ENCODE data around the gene EEF1AKMT1. TPM values are rescaled to one million over a fixed set of nuclear protein-coding genes. Genes with fewer than 3 reads are reported as not detected.

EEF1AKMT1 gene
- total and polyA plus RNA-seq, 2 experiments from 2014 or later = 3.2 to 7.6 TPM

DNA sequence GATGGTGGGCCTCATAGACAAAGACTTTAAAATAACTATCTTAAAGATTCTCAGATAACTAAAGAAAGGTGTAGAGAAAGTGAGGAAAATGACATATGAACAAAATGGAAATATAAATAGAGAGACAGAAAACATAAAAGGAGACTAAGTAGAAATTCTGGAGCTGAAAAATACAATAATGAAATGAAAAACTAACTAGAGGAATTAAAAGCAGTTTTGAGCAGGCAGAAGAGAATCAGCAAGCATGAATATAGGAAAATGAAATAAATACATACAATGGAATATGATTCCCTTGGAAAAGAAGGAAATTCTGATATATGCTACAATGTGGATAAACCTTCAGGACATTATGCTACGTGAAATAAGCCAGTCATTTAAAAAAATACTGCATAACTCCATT lies 3.9 kb downstream of the EEF1AKMT1 start:
- no peak overlapping the region for H3K4me3 ChIP-seq
- peaks cover 8% of the 10 kb centered on the region for H3K27me3 Mint-ChIP-seq (ENCODE audit: insufficient read depth, low read depth, poor library complexity)
- H3K9me3 Mint-ChIP-seq = peaks cover 17% of the 10 kb centered on the region; the same call in 2 of the 3 replicates
- H3K9me2 ChIP-seq (ENCODE audit: insufficient read depth) = no peaks in the 10 kb centered on the region
- no peaks in the 10 kb centered on the region for H3K27me3 ChIP-seq (ENCODE audit: insufficient read depth)
- H3K4me1 Mint-ChIP-seq = peaks cover 9% of the 10 kb centered on the region; the same call in 2 of the 3 replicates
- no peaks in the 10 kb centered on the region for H3K36me3 ChIP-seq (ENCODE audit: insufficient read depth)
- H3K79me2 ChIP-seq (replicated peaks; ENCODE audit: insufficient read depth) = no peaks in the 10 kb centered on the region
- no peaks in the 10 kb centered on the region; the same call in 1 of the 2 replicates for H3K4me1 ChIP-seq (ENCODE audit: insufficient read depth)
- TF ChIP-seq CREB1 (CRISPR knock-in tag; IDR thresholded peaks at IDR 0.05; ENCODE audit: low read depth) (no peak), STAT1 (IDR thresholded peaks at IDR 0.05; ENCODE audit: unreplicated experiment) (no peak), ZNF331 (CRISPR knock-in tag; IDR thresholded peaks at IDR 0.05; ENCODE audit: low read depth) (no peak), EZH2 (IDR thresholded peaks at IDR 0.05; ENCODE audit: low read depth, unreplicated experiment) (no peak), ZNF462 (CRISPR knock-in tag; IDR thresholded peaks at IDR 0.05) (no peak), REST (IDR thresholded peaks at IDR 0.05; ENCODE audit: unreplicated experiment) (no peak), EZH2phosphoT487 (IDR thresholded peaks at IDR 0.05; ENCODE audit: unreplicated experiment) (no peak), POLR2AphosphoS5 (IDR thresholded peaks at IDR 0.05; ENCODE audit: low read depth) (no peak), ZNF114 (CRISPR knock-in tag; IDR thresholded peaks at IDR 0.05) (no peak), ETS1 (IDR thresholded peaks at IDR 0.05) (no peak), JUNB (IDR thresholded peaks at IDR 0.05; ENCODE audit: unreplicated experiment) (no peak), CTCF (conservative IDR thresholded peaks at IDR 0.05; ENCODE audit: low read depth in 2 of 2) (no peak), NANOG (IDR thresholded peaks at IDR 0.05; ENCODE audit: borderline replicate concordance) (no peak)
- H3K36me3 Mint-ChIP-seq (ENCODE audit: low read depth) = peaks cover 33% of the 10 kb centered on the region
- no peak overlapping the region for H2AFZ ChIP-seq
- H4K20me1 ChIP-seq (replicated peaks; ENCODE audit: insufficient read depth) = no peaks in the 10 kb centered on the region
- ATAC-seq = no peak
- H3F3A ChIP-seq (replicated peaks; ENCODE audit: low read depth) = no peaks in the 10 kb centered on the region
- H3K4me3 Mint-ChIP-seq = no peak overlapping the region
- H3K27ac Mint-ChIP-seq = no peak overlapping the region
- no peak overlapping the region for H3K4me2 ChIP-seq
- no peak for DNase-seq (ENCODE audit: low spot score)
- no peak overlapping the region for H3K27ac ChIP-seq (ENCODE audit: low read depth)

Measured in GM23338 (cell line).